ENCODE measurements around the gene AGPAT3.

Gene AGPAT3

GRCh38 chr21:43866260-43866629, 1.2 kb downstream of the AGPAT3 start:
- peak; percentile 62 to 69 for DNase-seq

- DNase-seq = peak; percentile 67 to 71
Measured at GRCh38 chr21:43866659-43867331, 1.8 kb downstream of the AGPAT3 start.

GRCh38 chr21:43867332-43867703, 2.3 kb downstream of the AGPAT3 start:
- DNase-seq = no peak

GRCh38 chr21:43867948-43868347, 2.9 kb downstream of the AGPAT3 start:
- DNase-seq = no peak

- no peak for DNase-seq
Measured at GRCh38 chr21:43868461-43868860, 3.4 kb downstream of the AGPAT3 start.

- no peak for DNase-seq
Measured at GRCh38 chr21:43869486-43870325, 4.7 kb downstream of the AGPAT3 start.

GRCh38 chr21:43871487-43871886, 6.5 kb downstream of the AGPAT3 start:
- no peak for DNase-seq

- DNase-seq = no peak
Measured at GRCh38 chr21:43872531-43873197, 7.6 kb downstream of the AGPAT3 start.

- DNase-seq = no peak
Measured at GRCh38 chr21:43873673-43874072, 8.7 kb downstream of the AGPAT3 start.

GRCh38 chr21:43874085-43874805, 9.2 kb downstream of the AGPAT3 start:
- DNase-seq = no peak

GRCh38 chr21:43876605-43877004, 11.6 kb downstream of the AGPAT3 start:
- no peak for DNase-seq

GRCh38 chr21:43877936-43878575, 13.0 kb downstream of the AGPAT3 start:
- no peak for DNase-seq

GRCh38 chr21:43879348-43880110, 14.5 kb downstream of the AGPAT3 start:
- no peak for DNase-seq

GRCh38 chr21:43880111-43880985, 15.3 kb downstream of the AGPAT3 start:
- DNase-seq = no peak

GRCh38 chr21:43881283-43881682, 16.3 kb downstream of the AGPAT3 start:
- peak; percentile 36 to 46 for DNase-seq

GRCh38 chr21:43881935-43882334, 16.9 kb downstream of the AGPAT3 start:
- DNase-seq = no peak

GRCh38 chr21:43882952-43883545, 18.0 kb downstream of the AGPAT3 start:
- no peak for DNase-seq

GRCh38 chr21:43884012-43884860, 19.2 kb downstream of the AGPAT3 start:
- peak in 1 of 2 donors; percentile 47 for DNase-seq

GRCh38 chr21:43884861-43885417, 19.9 kb downstream of the AGPAT3 start:
- DNase-seq = no peak
